ENCODE data around the gene ASAP3.
A peak's percentile ranks its signal among the peaks of the same experiment; 100 is the strongest.
"Not testable (repeated sequence)": the region's sequence is repeated elsewhere in the genome, so short reads cannot be mapped to it uniquely, and the experiment has no call there.

ASAP3 gene

DNA sequence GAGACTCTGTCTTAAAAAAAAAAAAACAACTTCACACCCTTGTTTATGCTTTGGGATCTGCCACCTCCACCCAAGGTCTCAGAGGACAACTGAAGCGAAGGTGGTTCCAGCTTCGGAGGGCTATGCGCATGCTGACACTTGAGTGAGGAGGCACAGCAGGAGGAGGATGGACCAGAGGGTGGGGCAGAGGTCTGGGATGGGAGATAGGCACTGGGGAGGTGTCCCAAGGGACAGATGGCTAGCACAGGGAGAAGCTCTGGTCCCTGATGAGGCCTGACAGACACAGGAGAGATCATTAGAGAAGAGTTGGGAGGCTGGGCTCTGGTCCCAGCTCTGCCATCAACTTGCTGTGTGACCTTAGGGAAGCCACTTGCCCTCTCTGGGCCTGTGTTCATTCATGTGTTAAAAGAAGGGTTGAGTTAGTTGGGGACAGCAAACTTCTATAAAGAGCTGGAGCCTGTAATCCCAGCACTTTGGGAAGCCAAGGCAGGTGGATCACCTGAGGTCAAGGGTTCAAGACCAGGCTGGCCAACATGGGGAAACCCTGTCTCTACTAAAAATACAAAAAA, 30.2 kb upstream of the ASAP3 start:
- no peak for DNase-seq (ENCODE audit: low spot score)

DNA sequence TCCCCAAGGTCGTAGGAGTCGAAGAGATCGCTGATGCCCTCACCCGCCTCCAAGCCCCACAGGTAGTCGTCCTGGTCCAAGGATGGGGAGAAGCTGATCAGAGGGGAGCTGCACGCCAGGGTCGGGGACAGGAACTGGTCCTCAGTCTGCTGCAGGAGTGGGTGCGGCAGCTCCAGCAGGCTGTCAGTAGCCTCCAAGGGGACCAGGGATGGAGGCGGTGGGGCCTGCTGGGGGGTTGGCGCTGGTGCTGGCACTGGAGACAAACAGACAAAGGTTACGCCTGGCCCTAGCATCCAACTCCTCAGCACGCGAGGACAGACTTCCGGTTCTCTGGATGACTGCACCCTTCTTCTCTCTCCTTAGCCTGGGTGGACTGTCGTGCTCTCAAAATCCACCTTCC, 25.9 kb upstream of the ASAP3 start:
- DNase-seq (ENCODE audit: low spot score): no peak

DNA sequence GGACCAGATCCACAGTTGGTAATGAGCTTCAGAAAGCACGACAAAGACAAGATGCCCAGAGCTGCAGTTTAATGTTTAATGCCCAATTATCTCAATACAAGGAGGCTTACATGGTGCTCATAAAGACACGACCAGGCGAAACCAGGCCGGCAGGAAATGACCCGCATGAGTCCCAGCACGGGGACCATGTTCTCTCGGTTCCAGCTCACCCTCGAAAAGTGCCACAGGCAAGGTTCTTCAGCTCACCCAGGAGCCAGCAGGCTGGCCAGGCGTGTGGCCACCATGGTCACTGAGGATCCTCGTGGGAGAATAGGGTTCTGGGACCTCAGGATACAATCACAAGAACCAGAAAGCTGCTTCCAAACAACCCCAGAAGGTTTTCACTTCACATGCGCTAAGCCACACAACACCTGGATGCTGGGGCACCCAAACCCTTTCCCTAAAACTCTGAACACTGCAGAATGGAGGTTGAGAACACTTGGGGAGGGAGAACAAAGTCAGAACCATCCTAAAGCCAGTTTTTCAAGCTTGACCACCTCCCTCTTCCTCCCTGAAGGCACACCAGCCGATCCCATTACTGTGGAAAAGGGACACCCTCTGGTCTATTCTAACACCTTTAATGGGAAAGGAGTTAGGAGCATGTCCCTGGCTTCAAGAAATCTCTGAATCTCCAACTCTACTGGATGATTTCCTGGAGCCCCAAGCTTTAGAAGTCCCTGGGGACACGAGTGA, 22.6 kb upstream of the ASAP3 start:
- no peak for DNase-seq (ENCODE audit: low spot score)

DNA sequence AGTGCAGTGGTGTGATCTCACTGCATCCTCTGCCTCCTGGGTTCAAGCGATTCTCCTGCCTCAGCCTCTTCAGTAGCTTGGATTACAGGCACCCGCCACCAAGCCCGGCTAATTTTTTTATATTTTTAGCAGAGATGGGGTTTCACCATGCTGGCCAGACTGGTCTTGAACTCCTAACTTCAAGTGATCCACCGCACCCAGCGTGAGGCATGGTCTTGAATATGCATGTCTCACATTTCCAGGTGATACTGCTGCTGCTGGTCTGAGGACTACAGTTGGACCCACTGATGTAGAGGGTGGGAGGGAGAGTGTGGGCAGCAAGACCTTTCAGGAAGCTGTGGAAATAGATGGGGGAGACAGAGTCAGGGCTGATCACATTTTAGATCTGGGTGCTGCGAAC, 21.9 kb upstream of the ASAP3 start:
- no peak for DNase-seq (ENCODE audit: low spot score)

DNA sequence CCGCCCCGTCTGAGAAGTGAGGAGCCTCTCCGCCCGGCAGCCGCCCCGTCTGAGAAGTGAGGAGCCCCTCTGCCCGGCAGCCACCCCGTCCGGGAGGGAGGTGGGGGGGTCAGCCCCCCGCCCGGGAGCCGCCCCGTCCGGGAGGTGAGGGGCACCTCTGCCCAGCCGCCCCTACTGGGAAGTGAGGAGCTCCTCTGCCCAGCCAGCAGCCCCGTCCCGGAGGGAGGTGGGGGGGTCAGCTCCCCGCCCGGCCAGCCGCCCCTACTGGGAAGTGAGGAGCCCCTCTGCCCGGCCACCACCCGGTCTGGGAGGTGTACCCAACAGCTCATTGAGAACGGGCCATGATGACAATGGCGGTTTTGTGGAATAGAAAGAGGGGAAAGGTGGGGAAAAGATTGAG, 20.2 kb upstream of the ASAP3 start:
- DNase-seq (ENCODE audit: low spot score): not testable (repeated sequence)

DNA sequence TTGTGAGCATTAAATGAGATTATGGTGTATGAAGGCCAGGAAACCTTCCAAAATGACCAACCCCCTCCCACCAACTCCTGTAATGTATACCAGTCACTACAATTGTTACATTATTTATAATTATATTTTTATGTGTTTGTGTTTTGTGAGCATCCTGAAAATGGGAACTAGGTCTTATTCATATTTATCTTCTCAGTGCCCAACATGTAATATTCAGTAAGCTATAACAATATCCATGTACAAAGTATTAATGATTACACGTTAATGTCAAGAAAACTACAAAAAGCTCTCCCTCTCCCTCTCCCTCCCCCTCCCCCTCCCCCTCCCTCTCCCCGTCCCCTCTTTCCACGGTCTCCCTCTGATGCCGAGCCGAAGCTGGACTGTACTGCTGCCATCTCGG, 19.0 kb upstream of the ASAP3 start:
- DNase-seq (ENCODE audit: low spot score): no peak

DNA sequence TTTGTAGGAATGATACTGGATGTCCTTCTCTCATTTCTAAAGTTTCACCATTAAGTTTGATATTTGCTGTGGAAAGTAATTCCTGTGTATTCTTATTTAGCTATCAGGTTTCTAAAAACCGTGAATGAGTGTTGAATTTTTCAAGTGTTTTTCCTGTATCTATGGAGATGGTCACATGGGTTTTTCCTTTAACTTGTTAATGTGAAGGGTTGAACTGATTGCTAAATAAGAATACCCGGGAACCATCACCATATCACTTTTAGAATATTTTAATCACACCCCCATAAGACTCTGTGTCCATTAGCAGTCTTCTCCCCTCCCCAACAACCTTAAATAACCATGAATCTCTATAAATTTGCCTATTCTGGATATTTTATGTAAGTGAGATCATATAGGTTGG, 16.5 kb upstream of the ASAP3 start:
- no peak for DNase-seq (ENCODE audit: low spot score)

DNA sequence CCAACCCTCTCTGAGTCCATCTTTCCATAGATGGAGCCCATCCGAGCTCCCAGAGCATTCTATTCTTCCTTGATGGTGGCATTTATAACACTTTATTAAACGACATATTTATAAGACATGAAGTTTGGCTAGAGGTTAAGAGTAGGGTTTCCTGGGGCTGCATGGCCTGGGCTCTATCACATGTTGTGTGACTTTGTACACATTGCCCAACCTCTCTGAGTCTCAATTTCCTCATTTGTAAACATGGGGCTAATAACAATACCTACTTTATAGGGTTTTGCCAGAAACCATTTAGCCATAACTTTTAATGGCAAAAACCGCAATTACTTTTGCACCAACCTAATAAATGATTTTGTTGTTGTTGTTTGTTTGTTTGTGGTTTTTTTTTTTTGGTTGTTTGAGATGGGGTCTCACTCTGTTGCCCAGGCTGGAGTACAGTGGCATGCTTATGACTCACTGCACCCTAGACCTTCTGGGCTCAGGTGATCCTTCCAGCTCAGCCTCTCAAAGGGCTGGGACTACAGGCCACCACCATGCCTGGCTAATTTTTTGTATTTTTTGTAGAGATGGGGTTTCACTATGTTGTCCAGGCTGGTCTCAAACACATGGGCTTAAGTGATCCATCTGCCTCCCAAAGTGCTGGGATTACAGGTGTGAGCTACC, 13.9 kb upstream of the ASAP3 start:
- no peak for DNase-seq (ENCODE audit: low spot score)

DNA sequence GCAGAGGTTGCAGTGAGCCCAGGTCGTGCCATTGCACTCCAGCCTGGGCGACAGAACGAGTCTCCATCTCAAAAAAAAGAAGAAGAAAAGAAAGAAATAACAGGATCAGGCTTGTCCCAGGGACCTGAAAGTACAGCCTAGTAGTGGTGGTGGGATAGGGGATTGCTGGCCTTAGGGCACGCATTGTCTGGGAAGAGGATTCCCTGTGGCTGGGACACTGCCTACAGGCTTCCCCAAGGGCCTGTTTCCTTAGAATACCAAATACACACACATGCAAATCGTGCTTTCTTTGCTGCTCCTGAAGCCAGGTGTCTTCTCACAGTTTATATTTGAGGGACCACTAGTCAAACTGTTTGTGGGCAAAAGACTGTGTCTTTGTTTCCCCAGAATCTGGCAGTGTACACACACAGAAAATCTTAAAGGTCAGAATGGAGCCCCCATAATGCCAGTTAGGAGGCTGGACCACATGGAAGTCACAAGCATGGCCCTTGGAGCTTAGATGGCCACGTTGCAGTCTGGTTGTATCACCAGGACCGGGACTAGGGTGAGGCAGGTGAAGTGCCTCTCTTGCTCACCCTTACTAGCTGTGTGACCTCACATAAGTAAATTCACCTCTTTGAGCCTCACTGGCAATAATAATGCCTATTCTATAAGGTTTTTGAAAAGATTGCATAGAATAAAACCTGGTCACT, 12.7 kb upstream of the ASAP3 start:
- DNase-seq (ENCODE audit: low spot score): no peak

DNA sequence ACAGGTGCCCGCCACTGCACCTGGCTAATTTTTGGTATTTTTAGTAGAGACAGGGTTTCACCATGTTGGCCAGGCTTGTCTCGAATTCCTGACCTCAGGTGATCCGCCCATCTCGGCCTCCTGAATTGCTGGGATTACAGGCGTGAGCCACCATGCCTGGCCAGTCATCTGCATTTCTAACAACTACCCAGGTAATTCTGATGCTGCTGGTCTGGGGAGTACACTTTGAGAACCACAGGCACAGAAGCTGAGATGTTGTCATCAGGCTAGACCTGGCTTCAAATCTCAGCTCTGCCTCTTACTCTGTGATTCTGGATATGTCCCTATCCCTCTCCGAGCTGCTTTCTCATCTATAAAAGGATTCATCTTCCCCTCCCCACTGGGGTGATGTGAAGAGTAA, 10.9 kb upstream of the ASAP3 start:
- not testable (repeated sequence) for DNase-seq (ENCODE audit: low spot score)

DNA sequence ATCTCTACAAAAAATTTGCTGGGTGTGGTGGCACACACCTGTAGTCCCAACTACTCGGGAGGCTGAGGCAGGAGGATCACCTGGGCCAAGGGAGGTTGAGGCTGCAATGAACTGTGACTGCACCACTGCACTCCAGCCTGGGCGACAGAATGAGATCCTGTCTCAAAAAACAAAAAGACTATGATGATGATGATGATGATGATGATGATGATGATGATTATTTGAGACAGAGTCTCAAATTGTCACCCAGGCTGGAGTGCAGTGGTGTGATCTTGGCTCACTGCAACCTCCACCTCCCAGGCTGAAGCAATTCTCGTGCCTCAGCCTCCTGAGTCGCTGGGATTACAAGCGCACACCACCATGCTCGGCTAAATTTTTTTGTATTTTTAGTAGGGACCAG, 8.8 kb upstream of the ASAP3 start:
- not testable (repeated sequence) for DNase-seq (ENCODE audit: low spot score)

DNA sequence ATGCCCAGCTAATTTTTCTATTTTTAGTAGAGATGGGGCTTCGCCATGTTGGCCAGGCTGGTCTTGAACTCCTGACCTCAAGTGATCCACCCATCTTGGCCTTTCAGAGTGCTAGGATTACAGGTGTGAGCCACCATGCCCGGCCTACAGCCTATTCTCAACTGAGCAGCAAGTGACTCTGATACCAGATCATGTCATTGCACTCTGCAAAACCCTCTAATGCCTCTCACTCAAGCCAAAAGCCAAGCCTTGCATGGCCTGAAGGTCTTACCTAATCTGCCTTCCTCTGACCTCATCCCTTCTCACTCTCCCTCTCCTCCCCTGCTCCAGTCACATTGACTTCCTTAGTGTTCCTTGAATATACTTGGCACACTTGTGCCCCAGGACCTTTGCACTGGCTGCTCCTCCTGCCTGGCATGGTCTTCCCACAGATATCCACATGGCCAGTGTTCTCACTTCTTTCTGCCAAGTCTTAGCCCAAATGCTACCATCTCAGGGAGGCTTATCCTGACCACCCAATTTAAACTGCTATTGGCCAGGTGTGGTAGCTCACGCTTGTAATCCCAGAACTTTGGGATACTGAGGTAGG, 8.2 kb upstream of the ASAP3 start:
- DNase-seq (ENCODE audit: low spot score): no peak

DNA sequence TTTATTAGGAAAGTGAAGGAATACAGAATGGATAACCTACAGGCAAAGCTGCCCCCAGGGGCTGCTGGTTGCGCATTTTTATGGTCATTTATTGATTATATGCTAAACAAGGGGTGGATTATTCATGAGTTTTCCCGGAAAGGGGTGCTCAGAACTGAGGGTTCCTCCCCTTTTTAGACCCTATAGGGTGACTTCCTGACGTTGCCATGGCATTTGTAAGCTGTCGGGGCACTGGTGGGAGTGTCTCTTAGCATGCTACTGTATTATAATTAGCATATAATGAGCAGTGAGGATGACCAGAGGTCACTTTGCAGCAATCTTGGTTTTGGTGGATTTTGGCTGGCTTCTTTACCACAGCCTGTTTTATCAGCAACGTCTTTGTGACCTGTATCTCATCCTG, 5.9 kb upstream of the ASAP3 start:
- DNase-seq (ENCODE audit: low spot score): no peak

DNA sequence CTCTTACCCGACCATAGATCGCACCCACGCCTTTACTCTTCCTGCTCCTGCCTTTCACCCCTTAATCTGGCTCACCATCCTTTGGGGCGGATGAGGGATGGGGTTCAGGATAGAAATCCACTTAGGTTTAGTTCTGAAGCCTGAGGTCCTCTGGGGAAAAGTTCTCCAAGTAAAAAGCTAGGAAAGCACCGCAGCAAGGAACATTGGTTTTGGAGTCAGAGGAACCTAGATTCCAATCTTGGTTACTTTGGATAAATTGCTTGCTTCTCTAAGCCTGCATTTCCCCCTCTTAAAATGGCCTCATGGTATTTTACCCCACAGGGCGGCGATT, 988 bp upstream of the ASAP3 start:
- DNase-seq (ENCODE audit: low spot score): no peak

DNA sequence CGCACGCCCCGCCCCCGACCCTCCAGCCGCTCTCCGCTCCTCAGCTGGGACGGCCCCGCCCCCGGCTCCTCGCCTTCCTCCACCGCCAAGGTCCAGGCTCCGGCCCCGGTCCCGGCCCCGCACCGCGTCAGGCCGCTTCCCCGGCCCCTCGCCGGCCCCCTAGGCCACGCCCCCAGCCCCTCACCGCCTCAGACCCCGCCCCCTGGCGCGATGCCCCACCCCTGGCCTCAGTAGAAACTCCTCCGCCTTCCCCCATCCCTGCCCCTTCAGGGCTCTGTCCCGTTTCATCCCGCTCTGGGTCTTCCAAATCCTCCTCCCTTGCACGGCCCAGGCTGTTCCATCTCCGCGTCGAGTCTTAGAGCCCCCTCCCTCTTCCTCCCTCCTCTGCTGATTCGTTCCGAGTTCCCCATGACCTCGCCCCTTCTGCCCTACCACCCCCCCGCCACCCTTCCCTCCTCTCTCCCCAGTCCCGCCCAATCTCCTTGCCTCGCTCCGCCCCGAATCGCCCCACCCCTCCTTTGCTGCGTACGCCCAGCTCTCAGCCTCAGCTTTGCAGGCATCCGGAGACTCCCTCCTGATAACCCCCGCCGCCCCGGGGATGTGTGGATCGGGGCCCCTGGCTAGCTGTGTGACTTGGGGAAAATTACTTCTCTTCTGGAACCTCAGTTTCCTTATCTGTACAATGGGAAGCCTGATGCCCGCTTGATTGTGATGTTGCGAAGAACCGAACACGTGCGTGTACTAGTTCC, 448 bp upstream of the ASAP3 start:
- DNase-seq (ENCODE audit: low spot score): peak; percentile 99

DNA sequence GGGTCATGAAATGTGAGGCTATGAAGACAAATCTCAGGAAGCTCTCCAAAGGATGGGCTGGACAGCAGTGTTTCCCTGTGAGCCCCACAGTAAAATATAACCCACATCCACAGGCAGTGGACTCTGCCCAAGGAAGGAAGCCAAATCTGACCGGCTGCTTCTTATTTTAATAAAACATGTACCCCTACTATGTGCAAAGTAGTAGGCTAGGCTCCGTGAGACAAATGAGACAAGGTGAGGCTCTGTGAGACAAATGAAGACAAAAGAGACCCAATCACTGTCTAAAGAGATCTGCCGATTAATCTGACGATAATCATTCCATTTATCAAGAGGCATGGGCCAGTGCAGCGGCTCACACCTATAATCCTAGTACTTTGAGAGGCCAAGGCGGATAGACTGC, 2.1 kb downstream of the ASAP3 start:
- no peak for DNase-seq (ENCODE audit: low spot score)

DNA sequence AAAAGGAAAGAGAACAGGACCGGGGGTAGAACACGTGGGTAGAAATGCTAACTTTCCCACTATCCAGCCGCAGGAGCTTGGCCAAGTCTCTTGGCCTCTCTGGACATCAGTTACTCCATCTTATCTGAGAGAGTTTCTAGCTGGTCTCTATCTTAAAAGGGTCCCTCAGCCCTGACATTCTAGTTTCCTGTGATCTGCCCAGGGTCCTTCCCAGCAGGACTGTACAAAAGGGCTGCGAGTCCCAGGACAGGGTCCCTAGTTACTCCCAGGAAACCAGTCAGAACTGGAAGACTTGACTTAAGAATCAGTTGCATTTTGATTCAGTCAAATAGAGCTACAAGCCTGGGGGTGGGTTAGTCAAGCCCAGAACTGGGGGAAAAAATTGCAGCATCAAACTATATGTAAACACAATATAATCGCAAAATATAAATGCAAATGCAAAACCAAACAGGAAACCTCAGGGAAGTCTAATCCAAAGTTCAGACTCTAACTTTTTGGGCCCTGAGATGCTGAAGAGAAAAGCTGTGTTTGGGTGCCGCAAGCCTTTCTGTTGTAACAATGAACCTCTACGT, 2.9 kb downstream of the ASAP3 start:
- DNase-seq (ENCODE audit: low spot score): no peak

DNA sequence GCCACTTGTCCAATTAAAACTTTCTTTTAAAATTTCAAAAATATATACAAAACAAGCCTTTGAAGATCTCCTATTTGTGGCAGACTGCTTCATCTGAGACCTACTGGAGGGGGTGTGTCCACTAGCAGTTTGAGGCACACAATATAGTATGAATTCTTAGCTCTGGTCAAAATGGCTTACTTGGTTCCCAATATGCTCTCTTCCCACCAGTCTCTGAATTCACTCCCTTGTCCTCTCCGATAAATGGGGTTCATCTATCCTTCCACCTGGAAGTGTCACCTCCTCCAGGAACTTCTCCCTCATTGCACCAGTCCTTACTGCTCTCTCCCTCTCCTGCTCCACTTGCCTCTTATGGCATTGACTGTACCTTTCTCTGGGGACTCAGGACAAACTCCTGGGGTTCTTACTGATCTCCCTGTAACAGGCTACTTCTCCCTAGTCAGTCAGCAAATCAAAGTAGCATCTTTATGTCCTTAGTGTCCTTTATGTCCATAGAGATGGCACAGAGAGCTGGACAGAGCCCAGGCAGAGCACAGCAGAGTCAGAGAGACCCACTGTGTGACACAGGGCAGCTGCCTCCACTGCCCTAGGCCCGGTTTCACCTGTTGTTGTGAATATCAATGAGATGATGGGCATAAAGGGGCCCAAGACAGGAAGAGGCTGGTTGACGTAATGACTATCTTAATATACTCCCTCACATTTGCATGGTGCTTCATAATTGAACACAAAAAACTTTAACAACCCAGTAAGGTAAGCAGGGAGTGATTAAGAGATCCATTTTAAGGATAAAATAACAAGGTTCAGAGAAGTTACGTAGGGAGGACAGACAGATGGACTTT, 3.6 kb downstream of the ASAP3 start:
- no peak for DNase-seq (ENCODE audit: low spot score)

DNA sequence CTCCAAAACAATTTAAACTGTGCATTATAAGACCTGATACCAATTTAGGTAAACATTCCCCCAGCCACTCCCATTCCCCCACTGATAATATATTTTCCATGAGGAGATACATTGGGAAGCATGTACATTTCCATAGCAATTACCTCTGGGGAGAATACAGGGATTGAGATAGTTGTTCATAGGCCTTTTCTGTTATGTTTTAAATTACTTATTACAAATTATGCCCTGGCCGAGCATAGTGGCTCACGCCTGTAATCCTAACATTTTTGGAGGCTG, 4.4 kb downstream of the ASAP3 start:
- DNase-seq (ENCODE audit: low spot score): no peak

DNA sequence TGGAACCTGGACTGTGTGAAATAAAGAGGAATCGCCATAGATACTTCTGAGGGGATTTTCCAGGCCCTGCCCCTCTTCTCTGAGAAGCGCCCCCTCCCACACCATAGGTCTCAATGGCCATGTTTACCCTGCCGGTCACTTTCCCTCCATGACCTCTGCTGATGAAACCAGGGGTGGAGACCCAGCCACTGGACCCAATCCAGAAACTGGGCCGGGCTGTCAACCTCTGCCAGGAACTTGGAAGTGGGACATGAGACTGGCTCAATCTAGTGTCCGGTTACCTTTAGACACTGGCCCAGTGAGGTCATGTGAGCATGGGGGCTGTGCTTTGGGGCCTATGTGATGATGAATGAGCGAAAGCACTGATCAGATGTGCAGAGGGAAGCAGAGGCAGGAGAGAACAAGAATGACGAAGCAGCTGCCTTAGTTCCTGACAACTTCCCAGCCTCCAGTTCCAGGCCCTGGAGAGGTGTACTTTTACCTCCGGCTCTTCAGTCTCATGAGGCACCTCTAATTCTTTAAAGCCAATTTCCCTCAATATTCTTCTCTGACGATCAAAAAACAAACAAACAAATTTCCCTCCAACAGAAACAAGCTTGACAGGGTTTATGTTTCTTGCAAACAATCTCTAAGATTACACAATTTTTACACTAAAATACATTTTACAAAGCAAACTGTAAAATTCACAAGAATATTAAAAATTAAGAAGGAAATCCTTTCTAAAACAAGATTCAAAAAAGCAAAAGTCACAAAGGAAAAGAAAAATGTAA, 4.9 kb downstream of the ASAP3 start:
- DNase-seq (ENCODE audit: low spot score): peak; percentile 61

All from iPS-NIHi11 (cell line).